ENCODE results near the gene ULBP2.

- TF ChIP-seq POLR2A (IDR thresholded peaks at IDR 0.05), result no peak
- no peak for TF ChIP-seq CTCF (IDR thresholded peaks at IDR 0.05)
These were observed 28.1 kb upstream of the ULBP2 start for GRCh38 chr6:149913540-149914240.
